Effector memory CD8-positive, alpha-beta T cell (primary cell): Measurements from ENCODE around the gene ASB6.

Experiments
- ATAC-seq: fragments of 150-1000 bp; cut with Tn5 transposase; replicated peaks from 2 replicates; pipeline ENCODE4 v1.10.0; 2021; ENCODE audit warnings: mild to moderate bottlenecking, moderate library complexity
- DNase-seq, 3 experiments: peaks; one replicate each; pipeline ENCODE4 v3.0.0; 2021
- H3K27ac Mint-ChIP-seq, 2 donors: one replicate each; pipeline ENCODE4 v1.8.0; 2022; ENCODE audit warnings: mild to moderate bottlenecking in 2 of 2, mixed read lengths in 2 of 2, moderate library complexity in 2 of 2
- H3K27me3 Mint-ChIP-seq, 2 donors: one replicate each; pipeline ENCODE4 v1.8.0; 2022; ENCODE audit warnings: mixed read lengths in 2 of 2
- H3K36me3 Mint-ChIP-seq: one replicate; pipeline ENCODE4 v1.8.0; 2022; ENCODE audit warnings: mild to moderate bottlenecking, moderate library complexity, mixed read lengths; ENCODE audit not compliant: insufficient read depth
- H3K4me1 Mint-ChIP-seq, 2 donors: one replicate each; pipeline ENCODE4 v1.8.0; 2022; ENCODE audit warnings: low read depth in 2 of 2, mixed read lengths in 2 of 2
- H3K4me3 Mint-ChIP-seq, 2 donors: one replicate each; pipeline ENCODE4 v1.8.0; 2022; ENCODE audit warnings: mild to moderate bottlenecking in 2 of 2, mixed read lengths in 2 of 2, moderate library complexity in 2 of 2
- H3K9me3 Mint-ChIP-seq, 2 donors: one replicate each; pipeline ENCODE4 v1.8.0; 2022; ENCODE audit warnings: mixed read lengths in 2 of 2

Gene ASB6

GRCh38 chr9:129624947-129625346, 17.0 kb downstream of the ASB6 start:
- Mint-ChIP-seq H3K9me3 (no peaks in the 10 kb centered on the region), H3K4me3 (peak overlapping the region; percentile 83 to 89), H3K27me3 (peaks cover 8 to 30% of the 10 kb centered on the region in 2 donors), H3K27ac (peak overlapping the region; percentile 95 to 96), H3K4me1 (peaks cover 38 to 45% of the 10 kb centered on the region in 2 donors), H3K36me3 (peaks cover 33% of the 10 kb centered on the region)
- DNase-seq (no peak), ATAC-seq (peak; percentile 28)

- DNase-seq = peak; percentile 62 to 67 (median 62)
- Mint-ChIP-seq H3K4me1 (peaks cover 33 to 39% of the 10 kb centered on the region in 2 donors), H3K9me3 (no peaks in the 10 kb centered on the region), H3K27me3 (peaks cover 10 to 37% of the 10 kb centered on the region in 2 donors), H3K27ac (peak overlapping the region; percentile 62 to 96), H3K36me3 (peaks cover 30% of the 10 kb centered on the region), H3K4me3 (peak overlapping the region; percentile 63 to 89)
- ATAC-seq = no peak
These were observed 17.7 kb downstream of the ASB6 start for GRCh38 chr9:129624168-129624759.

- no peak overlapping the region for H3K27ac Mint-ChIP-seq
- no peaks in the 10 kb centered on the region for H3K9me3 Mint-ChIP-seq
- DNase-seq (no peak), ATAC-seq (no peak)
- peaks cover 25 to 30% of the 10 kb centered on the region in 2 donors for H3K4me1 Mint-ChIP-seq
- H3K36me3 Mint-ChIP-seq = peaks cover 30% of the 10 kb centered on the region
- H3K4me3 Mint-ChIP-seq = no peak overlapping the region
- peaks cover 20 to 46% of the 10 kb centered on the region in 2 donors for H3K27me3 Mint-ChIP-seq
These were observed 18.6 kb downstream of the ASB6 start for GRCh38 chr9:129623331-129623730.

- H3K36me3 Mint-ChIP-seq = peaks cover 16% of the 10 kb centered on the region
- DNase-seq = no peak
- H3K27ac Mint-ChIP-seq = no peak within 1 kb of the TSS
- H3K4me1 Mint-ChIP-seq = peaks cover 9 to 14% of the 10 kb centered on the region in 2 donors
- peak within 1 kb of the TSS; percentile 6 to 29 for H3K4me3 Mint-ChIP-seq
- ATAC-seq = no peak
- H3K27me3 Mint-ChIP-seq = peaks cover 20 to 51% of the 10 kb centered on the region in 2 donors
- no peaks in the 10 kb centered on the region for H3K9me3 Mint-ChIP-seq
These were observed 21.2 kb downstream of the ASB6 start, which contains the start of gene C9orf50 for GRCh38 chr9:129620669-129621295. Gene C9orf50, minus strand, starts transcription at chr9:129621101. Its CDS starts 527 bp downstream, at chr9:129620574.

GRCh38 chr9:129619787-129620668, 21.9 kb downstream of the ASB6 start:
- Mint-ChIP-seq H3K27me3 (peaks cover 20 to 51% of the 10 kb centered on the region in 2 donors), H3K36me3 (peaks cover 9% of the 10 kb centered on the region)
- peak; percentile 25 for ATAC-seq

GRCh38 chr9:129617167-129617566, 24.8 kb downstream of the ASB6 start:
- H3K4me1 Mint-ChIP-seq = no peaks in the 10 kb centered on the region
- H3K27me3 Mint-ChIP-seq = peaks cover 20 to 46% of the 10 kb centered on the region in 2 donors
- ATAC-seq (peak; percentile 42), DNase-seq (no peak)
- H3K4me3 Mint-ChIP-seq = no peak overlapping the region
- no peaks in the 10 kb centered on the region for H3K9me3 Mint-ChIP-seq
- no peak overlapping the region for H3K27ac Mint-ChIP-seq
- no peaks in the 10 kb centered on the region for H3K36me3 Mint-ChIP-seq

More at GRCh38 chr9:129619787-129620668, 21.9 kb downstream of the ASB6 start:
- Mint-ChIP-seq H3K4me3 (peak overlapping the region; percentile 6 to 60), H3K27ac (no peak overlapping the region), H3K4me1 (peaks cover 8 to 11% of the 10 kb centered on the region in 2 donors), H3K9me3 (no peaks in the 10 kb centered on the region)
- DNase-seq = no peak

GRCh38 chr9:129615407-129616285, 26.3 kb downstream of the ASB6 start:
- Mint-ChIP-seq H3K9me3 (no peaks in the 10 kb centered on the region), H3K27ac (no peak overlapping the region), H3K36me3 (peaks cover 7% of the 10 kb centered on the region), H3K4me3 (no peak overlapping the region), H3K27me3 (peaks cover 12 to 31% of the 10 kb centered on the region in 2 donors), H3K4me1 (peaks cover 7% of the 10 kb centered on the region in 2 donors)
- ATAC-seq (no peak), DNase-seq (no peak)

- Mint-ChIP-seq H3K27ac (no peak overlapping the region), H3K9me3 (no peaks in the 10 kb centered on the region), H3K36me3 (peaks cover 10% of the 10 kb centered on the region), H3K4me3 (no peak overlapping the region), H3K4me1 (peaks cover 7 to 8% of the 10 kb centered on the region in 2 donors), H3K27me3 (peaks cover 12 to 29% of the 10 kb centered on the region in 2 donors)
- no peak for DNase-seq
- ATAC-seq = no peak
These were observed 27.0 kb downstream of the ASB6 start for GRCh38 chr9:129614932-129615331.

GRCh38 chr9:129613520-129614175, 28.3 kb downstream of the ASB6 start:
- peaks cover 3 to 16% of the 10 kb centered on the region in 2 donors for H3K27me3 Mint-ChIP-seq
- no peak overlapping the region for H3K4me3 Mint-ChIP-seq
- no peak overlapping the region for H3K27ac Mint-ChIP-seq
- peaks cover 18 to 20% of the 10 kb centered on the region in 2 donors for H3K4me1 Mint-ChIP-seq
- H3K9me3 Mint-ChIP-seq = no peaks in the 10 kb centered on the region
- H3K36me3 Mint-ChIP-seq = peaks cover 18% of the 10 kb centered on the region
- DNase-seq (no peak), ATAC-seq (no peak)

GRCh38 chr9:129612815-129613519, 29.0 kb downstream of the ASB6 start:
- H3K4me1 Mint-ChIP-seq = peaks cover 22 to 26% of the 10 kb centered on the region in 2 donors
- H3K27me3 Mint-ChIP-seq = peaks cover 0 to 9% of the 10 kb centered on the region in 2 donors
- H3K9me3 Mint-ChIP-seq = no peaks in the 10 kb centered on the region
- ATAC-seq (no peak), DNase-seq (no peak)
- H3K27ac Mint-ChIP-seq = no peak overlapping the region
- no peak overlapping the region for H3K4me3 Mint-ChIP-seq
- peaks cover 20% of the 10 kb centered on the region for H3K36me3 Mint-ChIP-seq

GRCh38 chr9:129612123-129612522, 29.8 kb downstream of the ASB6 start:
- Mint-ChIP-seq H3K4me3 (peak overlapping the region in 1 of 2 donors; percentile 23), H3K27ac (no peak overlapping the region), H3K4me1 (peaks cover 28 to 33% of the 10 kb centered on the region in 2 donors), H3K27me3 (peaks cover 0 to 8% of the 10 kb centered on the region in 2 donors), H3K36me3 (peaks cover 20% of the 10 kb centered on the region), H3K9me3 (no peaks in the 10 kb centered on the region)
- ATAC-seq (no peak), DNase-seq (no peak)
